Measurements from ENCODE around the gene CP.
"Not testable (repeated sequence)": the region's sequence is repeated elsewhere in the genome, so short reads cannot be mapped to it uniquely, and the experiment has no call there.

Gene CP

GRCh38 chr3:149199474-149199873 lies 22.2 kb downstream of the CP start:
- no peak for DNase-seq (ENCODE audit: low read depth)
- TF ChIP-seq CTCF (IDR thresholded peaks at IDR 0.05; ENCODE audit: insufficient read depth, low read depth, low read length, missing control alignments), result no peak
- no peak overlapping the region for H3K4me3 ChIP-seq (ENCODE audit: low read depth, low read length)

GRCh38 chr3:149198611-149199010 lies 23.0 kb downstream of the CP start:
- DNase-seq (ENCODE audit: low read depth), result no peak
- H3K4me3 ChIP-seq (ENCODE audit: low read depth, low read length), result no peak overlapping the region
- no peak for TF ChIP-seq CTCF (IDR thresholded peaks at IDR 0.05; ENCODE audit: insufficient read depth, low read depth, low read length, missing control alignments)

- DNase-seq (ENCODE audit: low read depth), result no peak
- no peak overlapping the region for H3K4me3 ChIP-seq (ENCODE audit: low read depth, low read length)
Measured at GRCh38 chr3:149197669-149198068, 24.0 kb downstream of the CP start.

GRCh38 chr3:149196805-149197592 lies 24.6 kb downstream of the CP start:
- DNase-seq (ENCODE audit: low read depth); H3K4me3 ChIP-seq (ENCODE audit: low read depth, low read length): not testable (repeated sequence)

More at GRCh38 chr3:149197669-149198068, 24.0 kb downstream of the CP start:
- TF ChIP-seq CTCF (IDR thresholded peaks at IDR 0.05; ENCODE audit: insufficient read depth, low read depth, low read length, missing control alignments), result no peak

GRCh38 chr3:149195221-149195620 lies 26.4 kb downstream of the CP start:
- no peak overlapping the region for H3K4me3 ChIP-seq (ENCODE audit: low read depth, low read length)
- no peak for DNase-seq (ENCODE audit: low read depth)
- no peak for TF ChIP-seq CTCF (IDR thresholded peaks at IDR 0.05; ENCODE audit: insufficient read depth, low read depth, low read length, missing control alignments)

GRCh38 chr3:149188494-149188893 lies 33.1 kb downstream of the CP start:
- no peak for DNase-seq (ENCODE audit: low read depth)
- no peak for TF ChIP-seq CTCF (IDR thresholded peaks at IDR 0.05; ENCODE audit: insufficient read depth, low read depth, low read length, missing control alignments)
- H3K4me3 ChIP-seq (ENCODE audit: low read depth, low read length), result no peak overlapping the region

- no peak for DNase-seq (ENCODE audit: low read depth)
- H3K4me3 ChIP-seq (ENCODE audit: low read depth, low read length), result no peak overlapping the region
- TF ChIP-seq CTCF (IDR thresholded peaks at IDR 0.05; ENCODE audit: insufficient read depth, low read depth, low read length, missing control alignments), result no peak
Measured at GRCh38 chr3:149186721-149187120, 34.9 kb downstream of the CP start.

Measured in GM12865 (cell line).